H1 (cell line): ENCODE data around the gene CNNM4. TPM values are rescaled to one million over a fixed set of nuclear protein-coding genes. Genes with fewer than 3 reads are reported as not detected.

Source experiments
- ASH2L ChIP-seq: fragments of 200-600, 300-600 bp; sonication (generic); IDR thresholded peaks from one replicate; pipeline ENCODE4 v1.7.1; 2017; ENCODE audit warnings: low read length
- BCL11A ChIP-seq, 2 experiments: IDR thresholded peaks; one replicate each; pipeline ENCODE4 v1.6.1; 2011; ENCODE audit warnings: low read depth in 2 of 2, low read length in 2 of 2, mild to moderate bottlenecking in 2 of 2
- KDM5A ChIP-seq: fragments of 200-600 bp; IDR thresholded peaks from 2 replicates; pipeline ENCODE4 v1.7.1; 2012; ENCODE audit warnings: mild to moderate bottlenecking, low read length, inconsistent platforms, mixed read lengths
- POLR2AphosphoS5 ChIP-seq: IDR thresholded peaks from 2 replicates; pipeline ENCODE4 v1.6.1; 2011; ENCODE audit warnings: low read depth, low read length
- RFX5 ChIP-seq: IDR thresholded peaks from 2 replicates; pipeline ENCODE4 v1.6.1; 2011; ENCODE audit warnings: low read depth, low read length, improper control_type of control experiment, borderline replicate concordance
- SAP30 ChIP-seq: fragments of 300-600 bp; sonication (generic); IDR thresholded peaks from 2 replicates; pipeline ENCODE4 v1.7.1; 2012; ENCODE audit warnings: low read length, moderate library complexity, mild to moderate bottlenecking, inconsistent platforms; ENCODE audit not compliant: insufficient read depth, insufficient replicate concordance
- YY1 ChIP-seq: IDR thresholded peaks from 2 replicates; pipeline ENCODE4 v1.6.1; 2011; ENCODE audit warnings: low read depth, mild to moderate bottlenecking, low read length
- polyA plus RNA-seq, 7 experiments: library from polyadenylated mRNA; depleted of rRNA in 3 of 7; stranded (reverse) in 5 of 7; unstranded in 2 of 7; fragments of >200 nt in 5 of 7; fragments of 200-250 nt in 2 of 7; gene quantifications; 1 replicate in 5 of 7; 2 replicates in 1 of 7; 4 replicates in 1 of 7; pipeline versions ENCODE4 v1.2.1 to v1.2.3, GENCODE V29; 2011 to 2013; ENCODE audit warnings: missing spikeins in 2 of 7, mixed read lengths in 2 of 7
- total RNA-seq: library from RNA; stranded (reverse); fragmentation: NEBNext Ultra II Directional; extraction: Animal tissue kit (Norgen Biotek cat#: 25700); gene quantifications from 2 replicates; pipeline ENCODE4 v1.2.1, GENCODE V29; 2021
- TF ChIP-seq, protein P1 (sequence below): fragments of 300-600 bp; sonication (generic); IDR thresholded peaks from 2 replicates; pipeline ENCODE4 v1.7.1; 2012; ENCODE audit warnings: low read length, moderate library complexity, mild to moderate bottlenecking, inconsistent platforms; ENCODE audit not compliant: insufficient replicate concordance
- TF ChIP-seq, protein P2 (sequence below): IDR thresholded peaks from 2 replicates; pipeline ENCODE4 v1.6.1; 2012; ENCODE audit warnings: low read length, inconsistent platforms

CNNM4 gene
- total and polyA plus RNA-seq, 2 of the 8 experiments (the other 6 are each of a cell fraction or from before 2014, with no cell fraction given) = 10.3 to 11.0 TPM

- TF ChIP-seq, protein P1, sequence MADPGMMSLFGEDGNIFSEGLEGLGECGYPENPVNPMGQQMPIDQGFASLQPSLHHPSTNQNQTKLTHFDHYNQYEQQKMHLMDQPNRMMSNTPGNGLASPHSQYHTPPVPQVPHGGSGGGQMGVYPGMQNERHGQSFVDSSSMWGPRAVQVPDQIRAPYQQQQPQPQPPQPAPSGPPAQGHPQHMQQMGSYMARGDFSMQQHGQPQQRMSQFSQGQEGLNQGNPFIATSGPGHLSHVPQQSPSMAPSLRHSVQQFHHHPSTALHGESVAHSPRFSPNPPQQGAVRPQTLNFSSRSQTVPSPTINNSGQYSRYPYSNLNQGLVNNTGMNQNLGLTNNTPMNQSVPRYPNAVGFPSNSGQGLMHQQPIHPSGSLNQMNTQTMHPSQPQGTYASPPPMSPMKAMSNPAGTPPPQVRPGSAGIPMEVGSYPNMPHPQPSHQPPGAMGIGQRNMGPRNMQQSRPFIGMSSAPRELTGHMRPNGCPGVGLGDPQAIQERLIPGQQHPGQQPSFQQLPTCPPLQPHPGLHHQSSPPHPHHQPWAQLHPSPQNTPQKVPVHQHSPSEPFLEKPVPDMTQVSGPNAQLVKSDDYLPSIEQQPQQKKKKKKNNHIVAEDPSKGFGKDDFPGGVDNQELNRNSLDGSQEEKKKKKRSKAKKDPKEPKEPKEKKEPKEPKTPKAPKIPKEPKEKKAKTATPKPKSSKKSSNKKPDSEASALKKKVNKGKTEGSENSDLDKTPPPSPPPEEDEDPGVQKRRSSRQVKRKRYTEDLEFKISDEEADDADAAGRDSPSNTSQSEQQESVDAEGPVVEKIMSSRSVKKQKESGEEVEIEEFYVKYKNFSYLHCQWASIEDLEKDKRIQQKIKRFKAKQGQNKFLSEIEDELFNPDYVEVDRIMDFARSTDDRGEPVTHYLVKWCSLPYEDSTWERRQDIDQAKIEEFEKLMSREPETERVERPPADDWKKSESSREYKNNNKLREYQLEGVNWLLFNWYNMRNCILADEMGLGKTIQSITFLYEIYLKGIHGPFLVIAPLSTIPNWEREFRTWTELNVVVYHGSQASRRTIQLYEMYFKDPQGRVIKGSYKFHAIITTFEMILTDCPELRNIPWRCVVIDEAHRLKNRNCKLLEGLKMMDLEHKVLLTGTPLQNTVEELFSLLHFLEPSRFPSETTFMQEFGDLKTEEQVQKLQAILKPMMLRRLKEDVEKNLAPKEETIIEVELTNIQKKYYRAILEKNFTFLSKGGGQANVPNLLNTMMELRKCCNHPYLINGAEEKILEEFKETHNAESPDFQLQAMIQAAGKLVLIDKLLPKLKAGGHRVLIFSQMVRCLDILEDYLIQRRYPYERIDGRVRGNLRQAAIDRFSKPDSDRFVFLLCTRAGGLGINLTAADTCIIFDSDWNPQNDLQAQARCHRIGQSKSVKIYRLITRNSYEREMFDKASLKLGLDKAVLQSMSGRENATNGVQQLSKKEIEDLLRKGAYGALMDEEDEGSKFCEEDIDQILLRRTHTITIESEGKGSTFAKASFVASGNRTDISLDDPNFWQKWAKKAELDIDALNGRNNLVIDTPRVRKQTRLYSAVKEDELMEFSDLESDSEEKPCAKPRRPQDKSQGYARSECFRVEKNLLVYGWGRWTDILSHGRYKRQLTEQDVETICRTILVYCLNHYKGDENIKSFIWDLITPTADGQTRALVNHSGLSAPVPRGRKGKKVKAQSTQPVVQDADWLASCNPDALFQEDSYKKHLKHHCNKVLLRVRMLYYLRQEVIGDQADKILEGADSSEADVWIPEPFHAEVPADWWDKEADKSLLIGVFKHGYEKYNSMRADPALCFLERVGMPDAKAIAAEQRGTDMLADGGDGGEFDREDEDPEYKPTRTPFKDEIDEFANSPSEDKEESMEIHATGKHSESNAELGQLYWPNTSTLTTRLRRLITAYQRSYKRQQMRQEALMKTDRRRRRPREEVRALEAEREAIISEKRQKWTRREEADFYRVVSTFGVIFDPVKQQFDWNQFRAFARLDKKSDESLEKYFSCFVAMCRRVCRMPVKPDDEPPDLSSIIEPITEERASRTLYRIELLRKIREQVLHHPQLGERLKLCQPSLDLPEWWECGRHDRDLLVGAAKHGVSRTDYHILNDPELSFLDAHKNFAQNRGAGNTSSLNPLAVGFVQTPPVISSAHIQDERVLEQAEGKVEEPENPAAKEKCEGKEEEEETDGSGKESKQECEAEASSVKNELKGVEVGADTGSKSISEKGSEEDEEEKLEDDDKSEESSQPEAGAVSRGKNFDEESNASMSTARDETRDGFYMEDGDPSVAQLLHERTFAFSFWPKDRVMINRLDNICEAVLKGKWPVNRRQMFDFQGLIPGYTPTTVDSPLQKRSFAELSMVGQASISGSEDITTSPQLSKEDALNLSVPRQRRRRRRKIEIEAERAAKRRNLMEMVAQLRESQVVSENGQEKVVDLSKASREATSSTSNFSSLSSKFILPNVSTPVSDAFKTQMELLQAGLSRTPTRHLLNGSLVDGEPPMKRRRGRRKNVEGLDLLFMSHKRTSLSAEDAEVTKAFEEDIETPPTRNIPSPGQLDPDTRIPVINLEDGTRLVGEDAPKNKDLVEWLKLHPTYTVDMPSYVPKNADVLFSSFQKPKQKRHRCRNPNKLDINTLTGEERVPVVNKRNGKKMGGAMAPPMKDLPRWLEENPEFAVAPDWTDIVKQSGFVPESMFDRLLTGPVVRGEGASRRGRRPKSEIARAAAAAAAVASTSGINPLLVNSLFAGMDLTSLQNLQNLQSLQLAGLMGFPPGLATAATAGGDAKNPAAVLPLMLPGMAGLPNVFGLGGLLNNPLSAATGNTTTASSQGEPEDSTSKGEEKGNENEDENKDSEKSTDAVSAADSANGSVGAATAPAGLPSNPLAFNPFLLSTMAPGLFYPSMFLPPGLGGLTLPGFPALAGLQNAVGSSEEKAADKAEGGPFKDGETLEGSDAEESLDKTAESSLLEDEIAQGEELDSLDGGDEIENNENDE = no peak
- no peak for TF ChIP-seq BCL11A (IDR thresholded peaks at IDR 0.05; ENCODE audit: low read depth in 2 of 2, low read length in 2 of 2)
- no peak for TF ChIP-seq POLR2AphosphoS5
- no peak for TF ChIP-seq YY1
- TF ChIP-seq KDM5A = no peak
- no peak for TF ChIP-seq RFX5
- no peak for TF ChIP-seq SAP30
- no peak for TF ChIP-seq ASH2L
- TF ChIP-seq, protein P2, sequence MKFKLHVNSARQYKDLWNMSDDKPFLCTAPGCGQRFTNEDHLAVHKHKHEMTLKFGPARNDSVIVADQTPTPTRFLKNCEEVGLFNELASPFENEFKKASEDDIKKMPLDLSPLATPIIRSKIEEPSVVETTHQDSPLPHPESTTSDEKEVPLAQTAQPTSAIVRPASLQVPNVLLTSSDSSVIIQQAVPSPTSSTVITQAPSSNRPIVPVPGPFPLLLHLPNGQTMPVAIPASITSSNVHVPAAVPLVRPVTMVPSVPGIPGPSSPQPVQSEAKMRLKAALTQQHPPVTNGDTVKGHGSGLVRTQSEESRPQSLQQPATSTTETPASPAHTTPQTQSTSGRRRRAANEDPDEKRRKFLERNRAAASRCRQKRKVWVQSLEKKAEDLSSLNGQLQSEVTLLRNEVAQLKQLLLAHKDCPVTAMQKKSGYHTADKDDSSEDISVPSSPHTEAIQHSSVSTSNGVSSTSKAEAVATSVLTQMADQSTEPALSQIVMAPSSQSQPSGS = no peak
Measured at GRCh38 chr2:96769814-96770213, 9.1 kb downstream of the CNNM4 start (continued).
